ENCODE results near the gene H3-3A.
"Not testable (repeated sequence)": the region's sequence is repeated elsewhere in the genome, so short reads cannot be mapped to it uniquely, and the experiment has no call there.

H3-3A gene

DNA sequence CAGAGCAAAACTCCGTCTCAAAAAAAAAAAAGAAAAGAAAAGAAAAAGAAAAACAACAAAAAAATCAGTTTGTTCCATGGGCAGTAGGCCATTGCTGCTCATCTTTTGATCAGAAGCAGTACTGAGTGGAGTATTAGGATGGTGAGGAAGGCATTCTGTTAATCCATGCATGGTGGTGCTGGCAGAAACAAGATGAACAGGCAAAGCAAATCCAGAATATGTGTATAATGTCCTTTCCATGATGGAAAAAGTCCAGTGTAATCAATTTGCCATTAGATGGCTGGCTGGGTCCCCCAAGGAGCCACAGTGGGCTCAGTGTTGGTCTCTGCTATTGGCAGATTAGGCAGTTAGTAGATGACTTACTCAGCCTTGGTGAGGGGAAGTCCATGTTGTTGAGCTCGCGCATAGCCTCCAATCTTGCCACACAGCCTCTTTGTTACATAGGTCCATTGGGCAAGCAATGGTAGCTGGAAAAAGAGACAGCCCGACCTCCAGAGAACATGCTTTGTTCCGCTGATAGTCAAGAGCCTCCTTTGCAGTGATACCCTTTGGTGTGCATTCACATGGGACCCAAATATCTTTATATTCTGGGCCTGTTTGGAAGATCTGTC, 23.3 kb downstream of the H3-3A start:
- DNase-seq (ENCODE audit: low spot score): no peak

GRCh38 chr1:226086776-226087175, 24.3 kb downstream of the H3-3A start:
- DNase-seq (ENCODE audit: low spot score): no peak

- DNase-seq (ENCODE audit: low spot score): no peak
These were observed 28.9 kb downstream of the H3-3A start for GRCh38 chr1:226091461-226091860.

DNA sequence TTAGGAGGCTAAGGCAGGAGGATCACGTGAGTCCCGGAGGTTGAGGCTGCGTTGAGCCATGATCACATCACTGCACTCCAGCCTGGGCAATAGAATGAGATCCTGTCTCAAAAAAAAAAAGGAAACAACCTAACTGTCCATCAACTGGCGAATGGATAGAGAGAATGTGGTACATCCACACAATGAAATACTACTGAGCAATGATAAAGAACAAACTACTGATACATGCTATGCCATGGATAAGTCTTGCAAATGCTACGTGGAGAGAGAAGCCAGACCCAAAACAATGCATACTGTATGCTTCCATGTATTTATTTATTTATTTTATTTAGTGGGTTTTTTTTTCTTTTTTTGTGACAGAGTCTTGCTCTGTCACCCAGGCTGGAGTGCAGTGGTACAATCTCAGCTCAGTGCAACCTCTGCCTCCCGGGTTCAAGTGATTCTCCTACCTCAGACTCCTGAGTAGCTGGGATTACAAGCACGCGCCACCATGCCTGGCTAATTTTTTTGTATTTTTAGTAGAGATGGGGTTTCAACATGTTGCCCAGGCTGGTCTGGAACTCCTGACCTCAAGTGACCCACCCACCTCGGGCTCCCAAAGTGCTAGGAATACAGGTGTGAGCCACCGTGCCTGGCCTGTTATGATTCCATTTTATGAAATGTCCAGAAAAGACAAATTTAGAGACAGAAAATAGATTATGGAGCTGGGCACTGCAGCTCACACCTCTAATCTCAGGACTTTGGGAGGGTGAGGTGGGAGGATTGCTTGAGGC, 29.7 kb downstream of the H3-3A start:
- DNase-seq (ENCODE audit: low spot score): not testable (repeated sequence)

GRCh38 chr1:226092965-226093364, 30.4 kb downstream of the H3-3A start:
- DNase-seq (ENCODE audit: low spot score): no peak

DNA sequence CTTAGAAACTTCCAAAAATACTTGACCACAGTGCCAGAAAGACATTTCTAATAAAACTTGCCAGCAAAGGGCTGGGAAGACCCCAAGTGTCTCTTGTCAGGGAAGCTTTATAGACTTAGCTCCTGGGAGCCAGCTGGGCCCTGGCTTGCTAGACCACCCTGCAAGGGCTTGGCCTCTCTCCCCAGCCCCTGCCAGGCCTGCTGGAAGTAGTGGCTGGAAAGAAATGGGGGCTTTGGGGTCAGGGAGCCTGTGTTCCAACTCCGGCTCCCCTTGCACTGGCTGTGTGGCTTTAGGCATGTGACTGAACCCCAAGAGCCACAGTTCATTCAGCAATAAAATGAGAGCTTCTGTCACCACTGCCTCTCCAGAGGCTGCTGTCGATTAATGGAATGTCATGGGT, 31.1 kb downstream of the H3-3A start:
- no peak for DNase-seq (ENCODE audit: low spot score)

DNA sequence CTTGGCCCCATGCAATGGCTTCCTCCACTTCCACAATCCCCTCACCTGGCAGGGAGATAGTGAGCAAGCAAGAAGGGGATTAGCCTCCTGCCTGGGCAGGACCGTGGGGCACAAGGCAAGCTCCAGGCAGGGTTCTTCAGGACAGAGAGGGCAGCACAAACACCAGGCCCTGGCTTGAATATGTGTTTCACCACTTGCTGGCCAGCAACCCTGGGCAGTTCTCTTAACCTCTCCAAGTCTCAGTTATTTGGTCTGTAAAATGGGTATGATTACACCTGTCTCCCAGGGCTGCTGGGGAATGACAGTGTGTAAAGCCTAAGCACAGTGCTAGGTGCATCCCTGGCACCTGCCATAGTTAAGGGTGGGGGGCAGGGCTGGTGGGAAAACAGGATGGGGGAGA, 31.9 kb downstream of the H3-3A start:
- DNase-seq (ENCODE audit: low spot score): no peak

DNA sequence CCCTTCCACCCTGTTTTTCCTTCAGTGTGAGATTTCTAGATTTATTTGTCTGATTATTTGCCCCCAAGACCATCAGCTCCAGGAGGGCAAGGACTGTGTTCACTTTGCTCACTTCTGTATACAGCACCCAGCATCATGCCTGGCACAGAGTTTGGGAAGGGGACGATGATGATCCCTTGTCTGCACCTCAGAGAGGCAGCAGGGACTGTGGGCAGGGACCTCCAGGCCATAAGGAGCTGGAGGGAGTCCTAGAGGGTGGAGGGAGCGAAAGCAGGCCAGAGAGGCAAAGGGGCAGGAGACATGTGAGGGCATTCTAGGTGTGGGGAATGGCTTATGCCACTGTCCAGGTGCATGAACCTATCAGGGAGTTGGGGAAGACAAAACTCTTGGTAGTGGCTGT, 32.8 kb downstream of the H3-3A start:
- no peak for DNase-seq (ENCODE audit: low spot score)

GRCh38 chr1:226097866-226098625, 35.5 kb downstream of the H3-3A start:
- DNase-seq (ENCODE audit: low spot score): no peak

- DNase-seq (ENCODE audit: low spot score): no peak
These were observed 36.6 kb downstream of the H3-3A start for GRCh38 chr1:226098870-226099835.

- DNase-seq (ENCODE audit: low spot score): no peak
These were observed 38.2 kb downstream of the H3-3A start for GRCh38 chr1:226100436-226101391.

- DNase-seq (ENCODE audit: low spot score): no peak
These were observed 42.2 kb downstream of the H3-3A start for GRCh38 chr1:226104671-226105121.

DNA sequence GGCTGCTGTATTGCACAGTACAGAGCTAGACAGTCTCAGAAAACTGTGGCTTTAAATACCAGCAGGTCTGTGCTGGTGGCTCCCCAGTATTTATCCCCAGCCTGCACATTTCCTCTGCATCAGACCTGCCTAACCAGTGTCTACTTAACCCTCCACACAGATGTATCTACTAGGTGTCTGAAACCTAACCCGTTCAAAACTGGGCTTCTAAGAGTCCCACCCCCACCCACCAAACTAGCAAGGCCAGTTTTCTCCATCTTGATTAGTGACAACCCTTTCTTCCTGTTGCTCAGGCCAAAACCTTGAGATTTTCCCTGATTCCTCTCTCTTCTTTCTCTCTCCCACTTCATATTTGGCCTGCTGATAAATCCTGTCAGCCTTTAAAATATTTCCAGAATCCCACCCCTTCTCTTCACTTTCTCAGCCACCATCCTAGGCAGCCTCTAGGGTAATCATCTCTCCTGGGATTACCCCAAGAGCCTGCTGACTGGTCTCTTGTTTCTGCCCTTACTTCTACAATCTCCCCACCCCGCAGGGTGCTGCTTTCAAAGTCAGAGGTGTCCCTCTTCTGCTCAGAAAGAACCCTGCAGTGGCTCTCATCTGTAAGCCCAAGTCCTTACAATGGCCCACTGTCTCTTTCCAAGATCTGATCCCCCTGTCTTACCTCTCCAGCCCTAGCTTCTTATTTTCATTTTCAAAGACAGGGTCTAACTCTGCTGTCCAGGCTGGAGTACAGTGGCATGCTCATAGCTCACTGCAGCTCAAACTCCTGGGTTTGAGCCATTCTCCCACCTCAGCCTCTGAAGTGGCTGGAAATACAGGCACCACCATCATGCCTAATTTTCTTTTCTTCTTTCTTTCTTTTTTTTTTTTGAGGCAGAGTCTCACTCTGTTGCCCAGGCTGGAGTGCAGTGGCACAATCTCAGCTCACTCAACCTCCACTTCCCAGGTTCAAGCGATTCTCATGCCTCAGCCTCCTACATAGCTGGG, 45.2 kb downstream of the H3-3A start:
- DNase-seq (ENCODE audit: low spot score): no peak

GRCh38 chr1:226108935-226109828, 46.7 kb downstream of the H3-3A start:
- DNase-seq (ENCODE audit: low spot score): no peak

DNA sequence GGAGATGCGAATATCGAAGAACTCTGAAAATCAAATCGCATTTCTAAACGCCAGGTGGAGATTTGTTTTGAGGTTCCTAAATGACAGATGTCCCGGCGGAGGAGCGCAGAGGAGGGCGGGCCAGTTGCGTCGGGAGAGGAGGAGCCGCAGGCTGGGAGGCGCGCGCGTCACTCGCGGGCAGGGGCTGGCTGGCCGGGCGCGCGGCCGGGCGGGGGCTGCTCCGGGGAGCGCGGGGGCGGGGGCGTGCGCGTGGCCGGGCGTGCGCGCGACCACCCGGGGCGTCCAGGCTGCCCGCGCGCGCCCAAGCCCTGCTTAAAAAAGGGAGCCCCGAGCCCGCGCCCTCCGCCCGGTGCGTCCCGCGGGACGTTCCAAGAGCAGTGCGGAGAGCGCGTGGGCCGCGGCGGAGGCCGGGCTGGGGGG, 47.3 kb downstream of the H3-3A start:
- DNase-seq (ENCODE audit: low spot score): peak; percentile 92

DNA sequence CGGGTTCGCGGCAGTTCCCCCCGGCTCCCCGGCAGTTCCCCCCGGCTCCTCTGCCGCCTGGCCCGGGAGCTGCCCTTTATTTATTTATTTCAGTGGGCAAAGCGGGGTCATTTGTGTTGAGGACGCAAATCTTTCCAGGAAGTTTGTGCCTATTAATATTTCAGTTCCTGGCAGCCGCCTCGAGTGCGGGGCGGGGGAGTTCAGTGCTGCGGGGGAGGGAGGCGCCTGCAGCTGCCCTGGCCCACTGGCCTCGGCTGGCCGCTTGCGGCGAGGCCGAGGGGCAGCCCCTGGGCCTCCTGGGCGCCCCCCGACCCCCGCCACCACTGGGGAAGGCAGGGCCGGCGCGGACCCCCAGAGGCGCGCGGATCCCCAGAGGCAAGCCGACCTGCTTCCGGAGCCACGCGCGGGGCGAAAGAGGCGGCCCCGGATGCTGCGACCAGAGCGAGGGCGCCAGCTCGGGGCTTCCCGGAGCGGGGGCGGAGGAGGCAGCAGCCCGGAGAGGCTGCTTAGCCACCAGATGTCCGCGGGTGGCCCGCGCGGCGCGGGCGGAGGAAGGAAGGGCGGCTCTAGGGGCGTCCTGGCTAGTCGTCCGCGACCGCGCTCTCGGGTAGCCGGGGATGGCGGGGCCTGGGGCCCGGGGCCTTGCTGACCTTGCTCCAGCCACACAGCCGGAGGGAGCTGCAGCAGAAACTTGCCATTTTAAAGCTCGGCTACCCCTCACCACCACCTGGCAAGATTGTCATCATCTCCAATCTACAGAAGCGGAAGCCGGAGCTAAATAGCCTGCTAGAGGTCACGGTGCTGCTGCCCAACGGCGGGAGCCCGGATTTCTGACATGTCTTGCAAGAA, 48.0 kb downstream of the H3-3A start:
- peak; percentile 72 for DNase-seq (ENCODE audit: low spot score)
